IPS-NIHi11 (cell line): ENCODE results near the gene MIAT.
"Not testable (repeated sequence)": the region's sequence is repeated elsewhere in the genome, so short reads cannot be mapped to it uniquely, and the experiment has no call there.

Source experiments
- DNase-seq: peaks from one replicate; pipeline ENCODE4 v3.0.0; 2012; ENCODE audit warnings: mixed read lengths, low spot score

The MIAT gene

GRCh38 chr22:26700462-26700861 is 43.1 kb downstream of the MIAT start:
- DNase-seq, result no peak

- DNase-seq, result no peak
Measured at GRCh38 chr22:26700886-26701285, 43.5 kb downstream of the MIAT start.

DNA sequence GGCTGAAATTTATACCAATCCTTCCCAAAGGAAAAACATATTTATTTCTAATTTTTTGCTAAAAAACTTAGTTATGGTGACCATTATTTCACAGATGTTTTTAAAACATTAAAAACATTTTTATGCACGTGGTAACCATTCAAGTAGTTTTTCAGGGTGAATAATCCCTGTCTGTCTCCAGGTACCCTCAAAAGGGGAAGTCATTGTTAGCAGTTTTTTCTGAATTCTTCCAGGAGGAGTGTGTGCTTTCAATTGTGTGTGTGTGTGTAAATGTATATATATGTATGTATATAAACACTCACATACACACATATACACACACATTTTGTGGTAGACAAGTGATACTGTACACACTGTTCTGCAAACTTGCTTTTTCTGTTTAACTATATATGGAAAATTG is 43.9 kb downstream of the MIAT start:
- DNase-seq, result no peak

- DNase-seq, result no peak
Measured at GRCh38 chr22:26702906-26703830, 45.8 kb downstream of the MIAT start.

- DNase-seq, result not testable (repeated sequence)
Measured at GRCh38 chr22:26705379-26705778, 48.0 kb downstream of the MIAT start.

- no peak for DNase-seq
Measured at GRCh38 chr22:26707090-26707489, 49.7 kb downstream of the MIAT start.

GRCh38 chr22:26707581-26707980 is 50.2 kb downstream of the MIAT start:
- DNase-seq, result no peak

DNA sequence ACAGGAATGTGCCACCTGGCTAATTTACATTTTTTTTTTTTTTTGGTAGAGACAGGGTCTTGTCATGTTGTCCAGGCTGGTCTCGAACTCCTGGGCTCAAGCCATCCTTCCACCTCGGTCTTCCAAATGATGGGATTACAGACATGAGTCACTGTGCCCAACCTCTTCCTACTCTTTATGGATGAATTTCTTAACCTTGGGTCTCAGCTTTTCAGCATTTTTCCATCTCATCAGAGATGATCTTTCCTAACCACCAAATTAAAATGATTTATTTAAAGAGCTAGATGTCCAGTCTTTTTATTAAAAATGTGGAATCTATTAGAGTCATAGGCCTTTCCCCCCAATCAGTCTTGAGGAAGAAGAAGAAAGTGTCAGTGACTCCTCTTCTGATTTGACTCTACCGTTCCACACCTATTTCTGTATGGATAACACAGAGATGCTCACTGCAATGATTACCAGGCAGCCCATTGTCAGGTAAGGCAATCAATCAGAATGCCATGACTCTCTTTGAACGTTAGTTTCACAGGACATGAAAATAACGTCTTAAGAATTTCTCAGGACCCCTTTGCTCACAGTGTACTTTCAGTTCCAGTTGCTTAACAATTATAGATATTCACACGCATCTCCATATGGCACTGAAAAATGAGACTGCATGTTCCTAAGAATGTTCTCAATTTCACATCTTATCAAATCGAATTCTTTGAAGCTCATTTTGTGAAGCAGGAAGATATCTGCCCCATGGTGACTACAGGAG is 51.0 kb downstream of the MIAT start:
- DNase-seq, result no peak

DNA sequence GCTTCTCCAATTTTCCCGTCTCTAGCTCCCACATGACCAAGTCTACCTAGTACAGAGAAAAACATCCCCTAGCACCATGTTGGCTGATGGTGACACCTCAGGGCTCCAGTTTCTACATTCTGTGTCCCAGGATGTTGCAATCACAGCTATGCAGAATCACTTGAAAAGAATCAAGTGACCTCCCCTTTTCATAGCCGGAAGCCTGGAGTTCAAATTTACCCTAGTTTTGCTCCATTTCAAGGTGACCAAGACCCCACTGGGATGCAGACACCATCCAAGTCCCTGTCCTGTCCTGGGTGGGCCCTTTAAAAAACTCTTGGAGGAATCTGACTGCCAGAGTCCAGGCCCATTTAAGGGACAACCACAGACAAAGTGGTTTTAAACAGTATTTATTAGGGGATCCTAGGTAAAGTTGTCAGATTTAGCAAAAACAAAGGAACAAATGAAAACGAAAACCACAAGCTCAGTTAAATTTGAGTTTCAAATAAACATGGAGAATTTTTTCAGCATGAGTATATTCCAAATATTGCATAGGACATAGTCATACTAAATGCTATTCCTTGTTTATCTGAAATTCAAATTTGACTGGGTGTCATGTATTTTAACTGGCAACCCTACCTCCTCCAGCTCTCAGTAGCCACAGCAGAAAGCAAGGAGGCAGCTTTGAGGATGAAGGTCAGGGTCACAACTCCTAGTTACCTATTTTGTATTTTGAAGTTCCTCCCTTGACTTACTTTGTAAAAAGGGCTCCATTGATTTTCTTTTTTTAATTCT is 52.4 kb downstream of the MIAT start:
- no peak for DNase-seq

- no peak for DNase-seq
Measured at GRCh38 chr22:26711205-26711963, 54.0 kb downstream of the MIAT start.

- DNase-seq, result no peak
Measured at GRCh38 chr22:26712158-26712557, 54.8 kb downstream of the MIAT start.

DNA sequence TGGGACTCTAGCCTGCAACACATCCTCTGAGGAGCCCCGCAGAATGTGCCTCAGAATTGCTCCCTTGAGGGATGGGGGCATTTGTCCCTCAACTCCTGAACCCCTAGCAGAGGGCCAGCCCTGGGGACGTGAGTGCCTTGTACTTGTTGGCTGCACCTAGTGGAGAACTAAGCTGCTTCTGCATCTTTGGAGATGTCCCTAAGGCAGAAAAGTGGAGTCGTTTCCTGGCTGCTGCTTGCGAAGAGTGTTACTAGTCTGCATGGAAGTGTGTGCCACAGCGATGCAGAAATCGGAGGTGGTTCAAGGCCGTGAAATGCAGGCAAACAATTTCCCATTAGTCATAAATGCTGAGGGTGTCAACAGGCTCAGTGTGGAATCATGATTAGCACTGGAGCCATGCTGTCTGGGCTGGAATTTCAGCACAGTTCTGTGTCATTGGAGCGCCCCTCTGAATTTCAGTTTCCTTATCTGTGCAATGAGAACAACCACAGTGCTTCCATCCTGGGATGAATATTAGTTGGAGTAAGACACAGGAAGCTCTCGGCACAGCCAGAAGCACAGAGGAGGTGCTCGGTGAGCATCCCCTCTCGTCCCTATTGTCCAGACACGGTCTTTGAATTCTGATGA is 56.5 kb downstream of the MIAT start:
- no peak for DNase-seq

DNA sequence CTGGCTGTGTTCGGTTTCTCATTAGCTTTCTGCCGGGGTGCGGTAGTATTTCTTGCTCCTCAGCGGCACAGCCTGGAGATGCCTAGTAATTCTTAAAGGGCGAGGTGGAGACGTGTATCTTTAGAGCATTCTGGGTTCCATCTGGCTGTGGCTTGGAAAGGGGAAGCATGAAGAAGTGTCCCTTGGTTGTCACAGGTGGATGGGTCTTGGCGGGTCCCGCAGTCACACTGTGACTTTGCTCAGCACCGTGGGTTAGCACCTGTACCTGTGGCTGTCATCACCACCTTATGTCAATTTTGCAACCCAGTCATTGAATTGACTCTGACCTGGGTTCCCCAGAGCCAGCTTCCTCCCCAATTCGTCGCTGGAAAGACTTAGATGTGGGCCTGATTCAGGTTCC is 57.6 kb downstream of the MIAT start:
- DNase-seq, result no peak

DNA sequence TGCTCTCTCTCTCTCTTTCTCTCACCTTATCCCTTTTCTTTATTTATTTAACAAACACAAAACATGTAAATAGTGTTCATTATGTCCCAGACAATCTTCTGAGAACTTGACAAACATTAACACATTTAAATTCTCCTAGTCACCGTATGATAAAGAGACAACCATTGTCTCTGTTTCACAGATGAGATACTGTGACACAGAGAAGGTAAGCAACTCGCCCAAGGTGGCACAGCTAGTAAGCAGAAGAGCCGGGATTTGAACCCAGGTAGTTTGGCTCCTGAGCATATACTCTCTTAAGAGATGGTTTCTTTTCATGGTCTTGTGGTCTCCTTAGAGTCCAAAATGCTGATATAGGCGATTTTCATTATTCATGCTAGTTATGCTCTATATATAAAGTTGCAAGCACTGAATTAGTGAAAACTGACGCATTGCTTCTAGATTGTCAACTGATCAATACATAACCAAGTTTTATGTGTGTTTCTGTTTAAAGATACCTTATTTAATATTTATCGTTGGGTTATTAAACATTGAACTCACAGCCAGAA is 58.1 kb downstream of the MIAT start:
- DNase-seq, result no peak

GRCh38 chr22:26718488-26718887 is 61.1 kb downstream of the MIAT start:
- DNase-seq, result no peak

DNA sequence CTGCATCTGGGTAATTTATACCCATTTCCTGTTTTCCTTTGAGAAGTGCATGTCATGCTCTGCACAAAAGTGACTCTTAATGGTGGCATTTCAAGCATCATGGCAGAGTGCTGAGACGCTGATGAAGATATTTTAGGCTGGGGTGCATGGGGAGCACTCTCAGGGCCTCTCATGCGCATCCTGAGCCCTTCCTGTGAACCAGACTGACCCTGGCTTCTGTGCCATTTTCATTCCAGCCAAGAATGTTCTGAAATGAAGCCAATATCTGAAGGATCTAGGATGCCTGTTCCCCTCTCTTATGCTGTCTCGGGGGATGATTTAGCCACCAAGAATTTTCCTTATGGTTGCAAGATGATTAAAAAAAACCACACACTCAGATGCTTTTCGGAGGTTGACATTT is 61.5 kb downstream of the MIAT start:
- DNase-seq, result no peak

GRCh38 chr22:26722159-26722558 is 64.8 kb downstream of the MIAT start:
- DNase-seq, result no peak

DNA sequence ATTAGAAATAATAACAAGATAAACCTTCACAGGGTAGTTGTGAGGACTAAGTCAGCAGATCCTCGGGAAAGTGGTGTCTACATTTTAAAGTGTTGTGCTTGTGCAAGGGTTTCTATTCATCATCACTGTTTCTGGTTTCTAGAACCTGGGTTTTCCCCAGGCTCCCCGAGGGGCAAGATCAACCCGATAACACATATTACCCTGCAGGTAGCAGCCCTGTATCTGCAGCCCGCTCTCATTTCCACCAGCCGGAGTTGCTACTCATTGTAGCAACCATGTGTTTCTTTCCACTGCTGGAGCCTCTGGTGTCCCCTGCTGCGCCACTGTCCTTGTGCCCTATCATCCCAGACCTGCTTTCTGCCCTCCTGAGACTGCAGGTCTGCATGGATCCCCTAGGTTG is 67.0 kb downstream of the MIAT start:
- no peak for DNase-seq

- no peak for DNase-seq
Measured at GRCh38 chr22:26725012-26725676, 67.8 kb downstream of the MIAT start.
